PC-3 (cell line): ENCODE results near the gene TMEM62. TPM values are rescaled to one million over a fixed set of nuclear protein-coding genes. Genes with fewer than 3 reads are reported as not detected.

Experiments
- ATAC-seq: fragments of 200-7000 bp; cut with Tn5 transposase; 2 replicates; pipeline ENCODE4 v1.9.1; 2020; ENCODE audit warnings: mild to moderate bottlenecking, moderate library complexity
- BruUV-seq: library from RNA; stranded (reverse); fragments of 400-500 nt; replicated peaks from 2 replicates; lab custom pipeline; 2021; lab: Mats Ljungman, UMichigan
- CTCF ChIA-PET: fragments of 300-600 bp; sonication (Branson Sonifier 250); formaldehyde crosslinking; loops from one replicate; lab custom pipeline; 2022; ENCODE audit warnings: antibody characterized with exemption; lab: Charles Lee
- POLR2A ChIA-PET: fragments of 300-600 bp; sonication (Branson Sonifier 250); formaldehyde crosslinking; loops from one replicate; lab custom pipeline; 2022; ENCODE audit warnings: antibody characterized with exemption; ENCODE audit not compliant: unreplicated experiment; lab: Charles Lee
- DNase-seq: peaks from one replicate; pipeline ENCODE4 v3.0.0-alpha.2; 2015
- H2AFZ ChIP-seq: fragments of 300-600 bp; sonication (generic); 2 replicates; pipeline ENCODE4 v1.6.0; 2016; ENCODE audit warnings: antibody characterized with exemption, low read length
- H3F3A ChIP-seq: fragments of 300-600 bp; sonication (generic); one replicate; pipeline ENCODE4 v1.6.0; 2017; ENCODE audit warnings: antibody characterized with exemption, low read length, control low read depth, mild to moderate bottlenecking; ENCODE audit not compliant: unreplicated experiment
- H3K27ac ChIP-seq: fragments of 300-600 bp; sonication (generic); 2 replicates; pipeline ENCODE4 v1.5.1; 2016; ENCODE audit warnings: mild to moderate bottlenecking, low read length
- H3K27me3 ChIP-seq: fragments of 300-600 bp; sonication (generic); 2 replicates; pipeline ENCODE4 v1.6.1; 2016; ENCODE audit warnings: low read length, mixed read lengths
- H3K36me3 ChIP-seq: fragments of 300-600 bp; sonication (generic); 2 replicates; pipeline ENCODE4 v1.6.1; 2016; ENCODE audit warnings: low read depth, mixed run types, low read length, mixed read lengths
- H3K4me1 ChIP-seq: fragments of 300-600 bp; sonication (generic); 2 replicates; pipeline ENCODE4 v1.5.1; 2016; ENCODE audit warnings: low read length; ENCODE audit not compliant: insufficient read depth
- H3K4me2 ChIP-seq: fragments of 300-600 bp; sonication (generic); 2 replicates; pipeline ENCODE4 v1.6.0; 2016; ENCODE audit warnings: low read length
- H3K4me3 ChIP-seq: fragments of 300-600 bp; sonication (generic); 2 replicates; pipeline ENCODE4 v1.5.1; 2016; ENCODE audit warnings: mild to moderate bottlenecking, low read length, mixed read lengths
- H3K79me2 ChIP-seq: fragments of 300-600 bp; sonication (generic); 2 replicates; pipeline ENCODE4 v1.6.1; 2017; ENCODE audit warnings: low read length, mixed read lengths
- H3K9ac ChIP-seq: fragments of 300-600 bp; sonication (generic); 2 replicates; pipeline ENCODE4 v1.6.0; 2016; ENCODE audit warnings: mild to moderate bottlenecking, low read length
- H3K9me2 ChIP-seq: fragments of 300-600 bp; sonication (generic); replicated peaks from 2 replicates; pipeline ENCODE4 v1.6.1; 2016; ENCODE audit warnings: mixed run types, low read length, mixed read lengths
- H3K9me3 ChIP-seq: fragments of 300-600 bp; sonication (generic); 2 replicates; pipeline ENCODE4 v1.6.1; 2016; ENCODE audit warnings: low read length, mixed read lengths
- H4K20me1 ChIP-seq: fragments of 300-600 bp; sonication (generic); 2 replicates; pipeline ENCODE4 v1.6.1; 2016; ENCODE audit warnings: low read length, mixed read lengths
- CTCF ChIP-seq: fragments of 300-600 bp; sonication (generic); conservative IDR thresholded peaks from 2 replicates; pipeline ENCODE4 v1.5.1; 2017; ENCODE audit warnings: antibody characterized with exemption, low read depth, mild to moderate bottlenecking, low read length
- EZH2 ChIP-seq: fragments of 300-600 bp; sonication (generic); IDR thresholded peaks from one replicate; pipeline ENCODE4 v1.6.1; 2017; ENCODE audit warnings: antibody characterized with exemption, mild to moderate bottlenecking, low read length; ENCODE audit not compliant: unreplicated experiment
- EZH2phosphoT487 ChIP-seq: fragments of 300-600 bp; sonication (generic); IDR thresholded peaks from 2 replicates; pipeline ENCODE4 v1.6.1; 2018; ENCODE audit warnings: mild to moderate bottlenecking, antibody characterized with exemption, low read length, borderline replicate concordance
- intact Hi-C: fragments of 100-400 bp; cut with micrococcal nuclease; formaldehyde crosslinking; loops from 2 replicates; pipeline ENCODE4 v1.9.0; 2023
- total RNA-seq: library from RNA; depleted of rRNA; stranded (reverse); fragments of >200 nt; gene quantifications from 2 replicates; pipeline ENCODE4 v1.2.3, GENCODE V29; 2014

The TMEM62 gene
- total RNA-seq, 1 experiment from 2014 or later = 19.6 TPM

- CTCF ChIA-PET = no interaction called here
- no TSS peak for BruUV-seq
- POLR2A ChIA-PET = interaction anchor here (0.5 kb wide), 1 partner anchor 947 kb away, joined by 3 read pairs; no protein-coding TSS in a partner anchor
These were observed 49.9 kb downstream of the TMEM62 start for GRCh38 chr15:43183270-43183669.

GRCh38 chr15:43184407-43185124 is 51.2 kb downstream of the TMEM62 start:
- ATAC-seq (no peak), DNase-seq (no peak)
- TF ChIP-seq EZH2 = no peak
- TF ChIP-seq EZH2phosphoT487 = no peak
- TF ChIP-seq CTCF = no peak
- H3K27me3 ChIP-seq = no peaks in the 10 kb centered on the region
- peak overlapping the region; percentile 96 for H3K4me2 ChIP-seq
- peaks cover 24% of the 10 kb centered on the region for H3K4me1 ChIP-seq
- CTCF ChIA-PET = interaction anchor here (0.6 kb wide), 1 partner anchor 15 kb away, joined by 5 read pairs; no protein-coding TSS in a partner anchor
- BruUV-seq = no TSS peak
- H4K20me1 ChIP-seq = no peaks in the 10 kb centered on the region
- no peaks in the 10 kb centered on the region for H3K9me2 ChIP-seq
- no peaks in the 10 kb centered on the region; the same call in 1 of the 2 replicates for H3K36me3 ChIP-seq
- H3K27ac ChIP-seq = peak overlapping the region; percentile 35
- intact Hi-C loops = loop anchor here (10.0 kb wide), 2 partner anchors 80 to 480 kb away; partner anchors contain the start of gene UBR1
- POLR2A ChIA-PET = interaction anchor here (0.7 kb wide), 1 partner anchor 17 kb away, joined by 4 read pairs; no protein-coding TSS in a partner anchor
- no peaks in the 10 kb centered on the region for H3F3A ChIP-seq
- no peaks in the 10 kb centered on the region for H3K9me3 ChIP-seq
- H2AFZ ChIP-seq = peak overlapping the region; percentile 85
- H3K79me2 ChIP-seq = peaks cover 6% of the 10 kb centered on the region; the same call in 1 of the 2 replicates
- no peak overlapping the region for H3K9ac ChIP-seq
- peak overlapping the region; percentile 92; the same call in 1 of the 2 replicates for H3K4me3 ChIP-seq

More at GRCh38 chr15:43183270-43183669, 49.9 kb downstream of the TMEM62 start:
- H3K79me2 ChIP-seq = peaks cover 6% of the 10 kb centered on the region; the same call in 1 of the 2 replicates
- no peaks in the 10 kb centered on the region for H3K9me3 ChIP-seq
- no peak overlapping the region for H3K4me3 ChIP-seq
- H2AFZ ChIP-seq = no peak overlapping the region
- H3K9ac ChIP-seq = no peak overlapping the region
- no peaks in the 10 kb centered on the region; the same call in 1 of the 2 replicates for H3K36me3 ChIP-seq
- no peak for ATAC-seq
- H3K4me2 ChIP-seq = no peak overlapping the region
- intact Hi-C loops = loop anchor here (10.0 kb wide), 2 partner anchors 78 to 478 kb away; partner anchors contain the start of gene UBR1
- H3K27me3 ChIP-seq = no peaks in the 10 kb centered on the region
- TF ChIP-seq EZH2 (no peak), CTCF (no peak), EZH2phosphoT487 (no peak)
- H3F3A ChIP-seq = no peaks in the 10 kb centered on the region
- H3K27ac ChIP-seq = no peak overlapping the region
- no peak for DNase-seq
- peaks cover 24% of the 10 kb centered on the region for H3K4me1 ChIP-seq
- H3K9me2 ChIP-seq = no peaks in the 10 kb centered on the region
- H4K20me1 ChIP-seq = no peaks in the 10 kb centered on the region
